AG04450 (cell line): ENCODE data around the gene MCM3AP. TPM values are rescaled to one million over a fixed set of nuclear protein-coding genes. Genes with fewer than 3 reads are reported as not detected.

Experiments
- CTCF ChIA-PET: fragments of 300-600, 350-600 bp; formaldehyde crosslinking; extraction: SDS; loops from one replicate; lab custom pipeline; 2022; ENCODE audit warnings: antibody characterized with exemption, inconsistent platforms; lab: Charles Lee
- POLR2A ChIA-PET: fragments of 350-600 bp; formaldehyde crosslinking; extraction: SDS; loops from one replicate; lab custom pipeline; 2021; ENCODE audit warnings: antibody characterized with exemption, inconsistent platforms; lab: Yijun Ruan, JAX
- DNase-seq: peaks from one replicate; pipeline ENCODE4 v3.0.0-alpha.2; 2011; ENCODE audit warnings: low read depth, low spot score
- H3K27ac ChIP-seq: one replicate; pipeline ENCODE4 v1.5.1; 2012; ENCODE audit warnings: low read depth, low read length, control low read depth
- H3K27me3 ChIP-seq: one replicate; pipeline ENCODE4 v1.6.0; 2012; ENCODE audit warnings: low read length; ENCODE audit not compliant: control insufficient read depth, insufficient read depth
- H3K4me3 ChIP-seq: 2 replicates; pipeline ENCODE4 v1.5.1; 2011; ENCODE audit warnings: mild to moderate bottlenecking, low read depth, low read length, control low read depth
- H3K9me3 ChIP-seq: 2 replicates; pipeline ENCODE4 v1.5.1; 2012; ENCODE audit warnings: low read length; ENCODE audit not compliant: control insufficient read depth, insufficient read depth
- polyA plus RNA-seq: library from polyadenylated mRNA; depleted of rRNA; stranded (reverse); fragments of >200 nt; gene quantifications from 2 replicates; pipeline ENCODE4 v1.2.3, GENCODE V29; 2011
- TF ChIP-seq, protein P1 (sequence below): IDR thresholded peaks from 2 replicates; pipeline ENCODE4 v1.5.1; 2011; ENCODE audit warnings: low read depth, low read length, control low read depth, inconsistent platforms

The MCM3AP gene
- polyA plus RNA-seq, 1 experiment = 43.7 TPM

DNA sequence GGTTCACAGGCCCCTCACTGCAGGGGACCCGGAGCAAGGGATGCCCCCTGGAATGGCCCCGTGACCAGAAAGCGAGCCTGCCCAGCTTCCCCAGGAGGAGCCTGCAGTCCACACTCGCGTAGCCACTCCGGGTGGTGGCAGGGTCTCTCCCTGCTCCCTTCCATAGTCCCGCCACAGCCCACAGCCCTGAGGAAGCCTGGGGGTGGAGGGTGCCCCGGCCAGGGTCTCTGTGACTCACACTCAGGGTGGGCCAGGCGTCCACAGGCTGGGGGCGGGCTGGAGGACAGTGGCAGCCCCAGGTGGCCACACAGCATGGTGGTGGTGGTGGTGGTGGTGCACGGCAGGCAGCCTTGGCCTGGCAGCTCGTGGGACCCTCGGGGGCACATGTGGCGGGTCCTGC, 16.3 kb upstream of the MCM3AP start:
- TF ChIP-seq, protein P1, sequence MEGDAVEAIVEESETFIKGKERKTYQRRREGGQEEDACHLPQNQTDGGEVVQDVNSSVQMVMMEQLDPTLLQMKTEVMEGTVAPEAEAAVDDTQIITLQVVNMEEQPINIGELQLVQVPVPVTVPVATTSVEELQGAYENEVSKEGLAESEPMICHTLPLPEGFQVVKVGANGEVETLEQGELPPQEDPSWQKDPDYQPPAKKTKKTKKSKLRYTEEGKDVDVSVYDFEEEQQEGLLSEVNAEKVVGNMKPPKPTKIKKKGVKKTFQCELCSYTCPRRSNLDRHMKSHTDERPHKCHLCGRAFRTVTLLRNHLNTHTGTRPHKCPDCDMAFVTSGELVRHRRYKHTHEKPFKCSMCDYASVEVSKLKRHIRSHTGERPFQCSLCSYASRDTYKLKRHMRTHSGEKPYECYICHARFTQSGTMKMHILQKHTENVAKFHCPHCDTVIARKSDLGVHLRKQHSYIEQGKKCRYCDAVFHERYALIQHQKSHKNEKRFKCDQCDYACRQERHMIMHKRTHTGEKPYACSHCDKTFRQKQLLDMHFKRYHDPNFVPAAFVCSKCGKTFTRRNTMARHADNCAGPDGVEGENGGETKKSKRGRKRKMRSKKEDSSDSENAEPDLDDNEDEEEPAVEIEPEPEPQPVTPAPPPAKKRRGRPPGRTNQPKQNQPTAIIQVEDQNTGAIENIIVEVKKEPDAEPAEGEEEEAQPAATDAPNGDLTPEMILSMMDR = no peak
- DNase-seq = no peak

DNA sequence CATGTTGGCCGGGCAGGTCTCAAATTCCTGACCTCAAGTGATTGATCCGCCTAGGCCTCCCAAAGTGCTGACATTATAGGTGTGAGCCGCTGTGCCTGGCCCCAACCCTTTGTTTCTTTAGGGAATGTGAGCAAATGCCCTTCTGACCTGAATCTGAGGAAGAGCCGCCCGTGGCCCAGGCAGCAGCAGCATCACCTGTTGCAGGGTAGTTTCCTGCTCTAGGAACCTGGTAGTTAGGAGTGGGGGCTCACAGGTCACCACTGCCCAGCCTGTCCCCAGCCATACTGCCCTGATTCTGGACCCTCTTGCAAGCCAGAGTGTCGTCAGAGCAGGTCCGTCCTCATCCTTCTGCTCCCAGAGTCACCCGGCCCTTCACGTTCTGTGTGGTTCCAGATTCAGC, 13.8 kb upstream of the MCM3AP start:
- TF ChIP-seq, protein P1 = no peak
- ChIA-PET POLR2A (no interaction called here), CTCF (no interaction called here)

More for the DNA sequence above, 16.3 kb upstream of the MCM3AP start:
- Histone ChIP-seq H3K27me3 (no peaks in the 10 kb centered on the region), H3K27ac (no peak overlapping the region), H3K4me3 (no peak overlapping the region), H3K9me3 (peaks cover 3% of the 10 kb centered on the region; the same call in 1 of the 2 replicates)
- ChIA-PET CTCF (no interaction called here), POLR2A (no interaction called here)

DNA sequence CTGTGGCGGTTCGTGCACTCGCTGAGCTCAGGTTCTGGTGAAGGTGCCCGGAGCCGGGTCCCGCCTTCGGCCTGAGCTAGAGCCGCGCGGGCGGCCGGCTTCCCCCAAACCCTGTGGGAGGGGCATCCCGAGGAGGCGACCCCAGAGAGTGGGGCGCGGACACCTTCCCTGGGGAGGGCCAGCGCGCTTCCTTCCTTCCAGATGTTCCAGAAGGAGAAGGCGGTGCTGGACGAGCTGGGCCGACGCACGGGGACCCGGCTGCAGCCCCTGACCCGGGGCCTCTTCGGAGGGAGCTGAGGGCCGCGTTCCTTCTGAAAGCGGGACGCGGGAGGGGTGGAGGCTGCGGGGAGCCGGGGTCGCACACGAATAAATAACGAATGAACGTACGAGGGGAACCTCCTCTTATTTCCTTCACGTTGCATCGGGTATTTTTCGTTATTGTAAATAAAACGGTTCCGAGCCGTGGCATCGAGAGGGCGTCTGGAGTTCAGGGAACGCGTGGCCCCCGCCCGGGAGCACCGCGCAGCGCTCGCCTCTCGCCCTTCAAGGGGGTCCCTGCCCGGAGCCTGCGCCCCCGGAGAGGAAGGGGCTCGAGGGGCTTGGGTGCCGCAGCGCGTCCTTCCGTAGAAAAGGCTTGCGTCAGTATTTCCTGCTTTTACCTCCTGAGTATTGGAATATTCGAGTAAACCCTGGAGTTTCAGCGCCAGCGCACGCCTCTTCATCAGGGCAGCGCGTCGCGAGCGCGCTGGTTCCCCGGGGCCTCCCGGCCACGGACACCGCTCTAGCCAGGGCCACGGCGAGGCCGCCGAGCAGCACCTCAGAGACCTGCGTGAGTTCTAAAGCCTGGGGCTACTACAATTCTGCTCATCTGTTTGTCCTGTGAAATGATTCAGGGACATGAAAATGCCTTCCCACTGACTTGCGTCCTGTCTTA, 12.2 kb upstream of the MCM3AP start:
- TF ChIP-seq, protein P1 = no peak
- CTCF ChIA-PET = interaction anchor here (0.7 kb wide), 1 partner anchor 154 kb away, joined by 5 read pairs; no protein-coding TSS in a partner anchor
- no peak for DNase-seq
- Histone ChIP-seq H3K27me3 (no peaks in the 10 kb centered on the region), H3K4me3 (peak overlapping the region; percentile 32), H3K9me3 (peaks cover 7% of the 10 kb centered on the region), H3K27ac (no peak overlapping the region)
- POLR2A ChIA-PET = no interaction called here

More for the DNA sequence above, 13.8 kb upstream of the MCM3AP start:
- H3K27ac ChIP-seq = no peak overlapping the region
- H3K27me3 ChIP-seq = no peaks in the 10 kb centered on the region
- DNase-seq = no peak
- peaks cover 3% of the 10 kb centered on the region; the same call in 1 of the 2 replicates for H3K9me3 ChIP-seq
- H3K4me3 ChIP-seq = no peak overlapping the region

DNA sequence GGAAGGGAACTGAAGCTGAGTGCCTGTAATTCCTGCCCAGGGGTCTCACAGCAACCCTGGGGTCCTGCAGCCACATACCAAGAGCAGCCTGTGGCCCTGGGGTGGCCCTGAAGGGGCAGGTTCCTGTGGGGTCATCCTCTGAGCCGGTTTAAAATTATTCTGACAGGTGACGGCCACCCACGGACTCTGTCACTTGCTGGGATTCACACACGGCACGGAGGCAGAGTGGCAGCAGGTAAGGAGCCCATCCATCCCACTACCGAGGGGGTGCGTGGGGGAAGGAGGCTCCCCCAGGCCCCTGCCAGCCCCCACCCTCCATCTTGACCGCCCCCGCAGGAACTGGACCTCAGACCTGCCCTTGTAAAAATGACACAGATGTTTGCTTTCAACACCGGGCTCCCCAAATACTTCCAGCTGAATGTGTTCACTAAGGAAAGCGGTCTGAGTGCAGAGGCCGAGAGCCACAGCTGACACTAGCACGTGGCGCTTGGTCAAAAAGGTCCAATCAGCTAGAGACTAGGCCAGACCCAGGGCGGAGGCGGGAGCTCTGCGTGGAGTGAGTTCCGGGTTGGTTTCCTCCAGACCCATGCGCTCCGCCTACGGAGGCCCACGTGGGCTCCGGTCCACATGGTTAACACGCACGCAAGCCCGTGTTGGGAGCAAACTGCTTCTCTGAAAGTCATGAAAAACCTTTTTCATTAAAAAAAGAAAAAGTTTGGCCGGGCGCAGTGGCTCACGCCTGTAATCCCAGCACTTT, 10.8 kb upstream of the MCM3AP start:
- CTCF ChIA-PET = no interaction called here

More for the DNA sequence above, 10.8 kb upstream of the MCM3AP start:
- H3K27ac ChIP-seq = no peak overlapping the region
- no peaks in the 10 kb centered on the region for H3K27me3 ChIP-seq
- POLR2A ChIA-PET = no interaction called here
- no peak for DNase-seq
- TF ChIP-seq, protein P1 = no peak
- peaks cover 7% of the 10 kb centered on the region for H3K9me3 ChIP-seq
- H3K4me3 ChIP-seq = no peak overlapping the region
